SKM-1 treated with dmso at 0.1 percent for 144 hours (cell line): Measurements from ENCODE around the gene PANK2.
"Not testable (repeated sequence)": the region's sequence is repeated elsewhere in the genome, so short reads cannot be mapped to it uniquely, and the experiment has no call there.

Source experiments
- DNase-seq: peaks from one replicate; lab custom pipeline; 2025; ENCODE audit not compliant: unreplicated experiment; lab: John Stamatoyannopoulos, UW

The PANK2 gene

DNA sequence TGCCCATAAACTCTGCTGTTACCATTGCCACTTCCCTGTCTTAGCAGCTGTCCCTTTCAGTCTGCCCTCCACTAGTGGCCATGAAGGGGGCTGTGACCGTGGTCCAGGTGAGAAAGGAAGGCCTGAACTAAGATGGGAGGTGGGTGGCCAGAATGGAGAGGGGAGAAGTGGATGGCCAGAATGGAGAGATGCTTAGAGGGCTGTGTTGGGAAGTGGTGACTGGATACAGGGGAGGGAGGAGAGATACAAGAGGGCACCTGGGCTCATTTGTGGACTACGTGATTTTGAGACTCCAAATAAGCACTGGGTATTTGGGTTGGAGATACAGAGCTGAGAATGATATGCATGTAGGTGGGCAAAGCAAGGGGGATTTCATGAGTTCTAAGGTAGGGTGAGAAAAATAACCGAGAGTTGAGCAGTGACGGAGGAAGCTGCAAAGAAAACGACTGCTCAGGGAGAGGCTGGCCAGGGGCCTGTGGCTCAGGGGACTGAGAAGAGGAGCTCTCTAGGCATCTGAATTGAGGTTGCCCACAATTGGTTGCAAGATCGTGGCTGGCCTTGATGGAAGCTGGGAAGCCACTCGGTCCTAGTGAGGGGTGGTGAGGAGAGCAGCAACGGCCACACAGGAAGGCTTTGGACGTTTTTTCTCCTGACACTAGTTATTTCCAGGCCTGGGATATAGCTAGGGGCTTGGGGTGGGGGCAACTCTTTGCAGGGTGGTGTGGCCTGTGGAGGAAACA is 36.9 kb downstream of the PANK2 start:
- no peak for DNase-seq

- peak; percentile 68 for DNase-seq
Observed at GRCh38 chr20:3927486-3928291, 38.5 kb downstream of the PANK2 start.

DNA sequence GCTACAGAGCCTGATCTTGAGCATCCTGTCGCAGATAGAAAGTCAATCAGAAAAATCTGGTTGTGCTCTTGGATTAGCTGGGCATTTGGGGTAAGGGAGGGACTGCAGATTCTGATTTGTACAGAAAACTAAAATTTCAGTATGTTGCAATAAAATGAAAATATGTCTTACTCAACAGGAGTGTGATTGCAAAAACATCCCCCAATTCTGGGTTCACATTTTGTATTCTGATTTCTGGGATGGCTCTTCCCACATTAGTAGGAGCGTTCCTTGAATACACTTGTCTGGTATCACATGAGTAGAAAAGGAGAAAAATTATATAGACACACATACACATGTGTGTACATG is 40.5 kb downstream of the PANK2 start:
- DNase-seq: no peak

GRCh38 chr20:3930265-3931206 is 41.3 kb downstream of the PANK2 start:
- no peak for DNase-seq

- DNase-seq: no peak
Observed at GRCh38 chr20:3931664-3932063, 42.5 kb downstream of the PANK2 start.

DNA sequence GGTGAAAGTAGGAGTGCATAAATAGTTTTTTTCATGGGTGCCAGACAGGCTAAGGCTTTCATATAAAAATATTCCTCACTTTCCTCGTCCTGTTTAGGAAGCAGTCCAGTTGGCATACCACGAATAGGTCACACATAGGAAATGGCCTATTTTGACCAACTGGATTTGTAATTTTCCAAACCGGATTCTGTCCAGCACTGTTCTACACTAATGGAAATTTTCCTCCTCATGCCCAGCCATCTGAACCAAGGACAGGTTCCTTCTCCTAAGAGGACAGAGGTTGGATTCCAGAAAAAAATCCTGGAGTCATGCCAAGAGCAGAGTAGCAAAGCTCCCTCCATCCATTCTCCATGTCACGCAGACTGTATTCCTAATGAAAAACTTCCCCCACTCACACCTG is 43.1 kb downstream of the PANK2 start:
- no peak for DNase-seq

- DNase-seq: no peak
Observed at GRCh38 chr20:3932681-3933080, 43.5 kb downstream of the PANK2 start.

DNA sequence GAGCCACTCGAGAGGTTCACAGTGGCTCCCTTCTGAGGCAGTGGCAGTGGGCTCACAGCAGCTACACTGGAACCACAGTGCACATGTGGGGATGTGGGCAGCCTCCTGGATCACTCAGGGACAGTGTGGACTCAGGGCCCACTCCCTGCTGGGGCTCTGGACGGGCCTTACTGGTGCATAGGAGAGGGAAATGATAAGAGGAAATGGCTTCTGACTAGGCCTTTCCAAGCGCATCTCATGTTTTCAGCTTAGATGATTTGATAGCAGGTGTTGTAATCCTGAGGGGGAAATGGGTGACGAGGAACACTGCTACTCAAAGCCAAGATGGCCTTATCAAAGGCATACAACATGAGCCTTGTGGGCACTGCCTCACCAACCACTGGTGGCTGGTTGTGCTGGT is 44.0 kb downstream of the PANK2 start:
- no peak for DNase-seq

GRCh38 chr20:3934624-3935023 is 45.4 kb downstream of the PANK2 start:
- no peak for DNase-seq

DNA sequence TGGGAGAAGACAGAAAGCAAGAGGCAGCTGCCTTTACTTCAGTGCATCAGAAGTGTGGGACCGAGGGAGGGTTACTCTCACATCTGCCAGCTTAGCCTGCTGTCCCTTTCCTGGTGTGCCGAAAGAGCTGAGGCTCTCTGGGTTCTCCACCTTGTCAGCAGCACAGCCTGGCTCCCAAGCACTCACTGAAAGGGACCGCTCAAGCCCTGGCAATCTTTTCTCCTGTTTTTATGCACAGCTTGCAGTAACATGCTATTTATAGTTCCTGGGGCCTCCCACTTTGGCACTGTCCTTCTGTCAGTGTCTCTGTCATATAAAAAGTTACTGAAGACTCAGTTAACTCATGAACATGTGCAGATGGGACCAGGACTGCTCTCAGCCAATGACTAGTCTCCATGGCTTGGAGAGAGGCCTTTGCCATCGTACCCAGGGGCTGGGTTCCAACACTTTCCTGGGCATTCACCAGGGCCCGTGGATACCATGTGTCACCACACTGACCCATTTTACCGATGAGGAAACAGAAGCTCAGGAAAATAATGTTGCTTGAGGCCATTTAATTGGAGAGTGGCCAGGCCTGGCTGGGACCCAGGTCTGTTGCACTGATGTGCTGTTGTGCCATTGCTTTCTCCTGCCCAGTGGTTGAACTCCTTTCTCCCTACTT is 46.2 kb downstream of the PANK2 start:
- no peak for DNase-seq

DNA sequence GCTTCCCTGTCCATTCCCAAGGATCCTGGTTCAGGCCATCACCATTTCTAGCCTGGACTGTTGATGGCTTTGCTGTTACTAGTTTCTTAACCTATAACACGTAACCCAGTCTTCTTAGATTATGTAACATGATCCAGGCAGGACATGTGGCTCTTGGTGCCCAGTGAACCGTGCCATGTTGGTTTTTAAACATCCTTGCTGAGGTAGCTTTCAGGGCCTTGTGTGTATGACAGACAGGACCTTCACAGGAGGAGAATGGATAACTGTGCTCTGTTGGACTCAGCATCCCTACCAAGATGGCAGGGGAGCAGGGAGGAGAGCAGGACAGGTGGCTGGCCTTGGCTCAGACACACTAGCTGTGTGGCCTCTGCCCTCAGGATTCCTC is 46.8 kb downstream of the PANK2 start:
- DNase-seq: no peak

- no peak for DNase-seq
Observed at GRCh38 chr20:3937618-3938017, 48.4 kb downstream of the PANK2 start.

DNA sequence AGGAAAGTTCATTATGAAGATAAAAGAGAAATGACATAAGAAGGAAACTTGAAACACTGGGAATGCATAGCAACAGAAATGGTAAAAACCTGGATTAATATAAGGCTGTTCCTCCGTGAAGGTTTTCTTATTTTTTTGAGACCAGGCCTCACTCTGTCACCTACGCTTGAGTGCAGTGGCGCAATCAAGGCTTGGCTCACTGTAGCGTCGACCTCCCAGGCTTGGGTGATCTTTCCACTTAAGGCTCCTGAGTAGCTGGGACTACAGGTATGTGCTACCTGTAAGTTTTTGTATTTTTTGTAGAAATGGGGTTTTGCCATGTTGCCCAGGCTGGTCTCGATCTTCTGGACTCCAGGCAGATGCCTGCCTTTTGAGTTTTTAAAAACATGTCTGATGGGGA is 51.7 kb downstream of the PANK2 start:
- DNase-seq: no peak

DNA sequence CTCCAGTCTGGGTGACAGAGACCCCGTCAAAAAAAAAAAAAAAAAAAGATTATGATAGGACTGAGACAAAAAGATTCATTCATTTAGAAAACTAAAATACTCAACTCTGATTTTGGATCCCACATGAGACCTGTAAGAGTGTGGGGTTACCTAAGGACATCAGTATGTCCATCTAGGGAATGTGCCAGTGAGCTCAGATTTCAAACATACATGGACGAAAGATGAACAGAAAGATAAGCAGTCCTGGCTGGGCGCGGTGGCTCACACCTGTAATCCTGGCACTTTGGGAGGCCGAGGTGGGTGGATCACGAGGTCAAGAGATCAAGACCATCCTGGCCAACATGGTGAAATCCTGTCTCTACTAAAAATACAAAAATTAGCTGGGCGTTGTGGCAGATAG is 57.5 kb downstream of the PANK2 start:
- DNase-seq: not testable (repeated sequence)

GRCh38 chr20:3964719-3965118 is 75.5 kb downstream of the PANK2 start:
- no peak for DNase-seq

DNA sequence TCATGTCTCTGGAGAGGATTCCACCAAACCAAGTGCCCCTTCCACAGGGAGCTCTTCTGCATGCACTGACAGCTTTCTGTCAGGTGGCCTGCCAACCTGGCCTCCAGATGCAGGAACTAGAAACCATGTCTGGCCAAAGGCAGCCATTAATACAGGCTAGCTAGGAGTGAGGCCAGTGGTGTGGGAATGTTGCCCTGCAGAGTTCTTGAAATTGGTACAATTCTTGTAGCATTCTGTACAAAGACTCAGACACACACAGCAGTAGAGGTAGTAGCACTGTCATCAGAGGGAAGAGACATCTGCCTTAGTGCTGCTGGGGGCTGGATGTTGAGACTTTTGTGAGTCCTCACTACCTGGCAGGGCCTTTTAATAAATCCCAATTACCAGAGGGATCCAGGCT is 77.4 kb downstream of the PANK2 start:
- no peak for DNase-seq

DNA sequence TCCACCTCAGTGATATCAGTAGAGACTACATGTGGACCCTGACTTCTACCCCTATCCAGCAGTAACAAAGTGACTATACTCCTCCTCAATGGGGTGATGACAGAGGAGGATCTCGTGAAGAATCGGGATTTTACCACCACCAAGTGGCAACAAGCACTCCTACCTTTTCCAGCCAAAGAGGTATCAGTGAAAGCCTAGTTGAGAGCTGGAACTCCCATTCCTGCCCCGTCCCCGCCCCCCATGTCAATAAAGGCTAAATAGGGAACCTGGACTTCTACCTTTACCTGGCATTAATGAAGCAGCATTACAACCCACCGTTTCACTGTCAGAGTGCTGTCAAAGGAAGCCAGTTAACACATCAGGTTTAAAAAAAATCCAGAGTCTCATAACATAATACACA is 80.8 kb downstream of the PANK2 start:
- DNase-seq: no peak

DNA sequence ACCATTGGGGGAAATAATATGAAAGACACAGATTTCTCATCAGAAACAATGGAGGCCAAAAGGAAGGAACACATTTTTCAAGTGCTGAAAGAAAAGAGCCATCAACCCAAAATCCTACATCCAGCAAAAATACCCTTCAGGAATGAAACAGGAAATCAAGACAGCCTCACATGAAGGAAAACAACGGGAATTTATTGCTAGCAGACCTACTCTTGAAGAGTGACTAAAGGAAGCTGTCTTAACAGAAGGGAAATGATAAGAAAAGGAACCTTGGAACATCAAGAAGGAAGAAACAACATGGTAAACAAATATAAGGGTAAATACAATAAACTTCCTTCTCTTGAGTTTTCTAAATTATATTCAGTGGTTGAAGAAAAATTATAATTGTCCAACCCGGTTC is 82.0 kb downstream of the PANK2 start:
- no peak for DNase-seq

DNA sequence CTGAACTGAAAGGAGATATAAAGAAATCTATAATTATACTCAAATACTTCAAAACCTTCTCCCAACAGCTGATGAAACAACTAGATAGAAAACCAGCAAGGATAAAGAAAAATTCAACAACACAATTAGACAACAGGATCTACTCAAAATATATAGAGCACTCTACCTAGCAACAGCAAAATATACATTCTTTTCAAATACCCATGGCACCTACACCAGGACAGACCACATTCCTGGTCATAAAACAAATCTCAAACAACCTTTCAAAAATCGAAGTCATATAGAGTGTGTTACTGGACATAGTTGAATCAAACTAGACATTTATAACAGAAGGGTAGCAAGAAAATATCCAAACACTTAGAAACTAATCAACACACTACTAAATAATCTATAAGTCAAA is 83.0 kb downstream of the PANK2 start:
- no peak for DNase-seq

- not testable (repeated sequence) for DNase-seq
Observed at GRCh38 chr20:3972631-3973030, 83.4 kb downstream of the PANK2 start.

- no peak for DNase-seq
Observed at GRCh38 chr20:3973705-3974104, 84.5 kb downstream of the PANK2 start.
